Measurements from ENCODE around the gene TXN2. TPM values are rescaled to one million over a fixed set of nuclear protein-coding genes. Genes with fewer than 3 reads are reported as not detected.

The TXN2 gene
- total RNA-seq, 1 experiment from 2014 or later: 58.6 TPM

DNA sequence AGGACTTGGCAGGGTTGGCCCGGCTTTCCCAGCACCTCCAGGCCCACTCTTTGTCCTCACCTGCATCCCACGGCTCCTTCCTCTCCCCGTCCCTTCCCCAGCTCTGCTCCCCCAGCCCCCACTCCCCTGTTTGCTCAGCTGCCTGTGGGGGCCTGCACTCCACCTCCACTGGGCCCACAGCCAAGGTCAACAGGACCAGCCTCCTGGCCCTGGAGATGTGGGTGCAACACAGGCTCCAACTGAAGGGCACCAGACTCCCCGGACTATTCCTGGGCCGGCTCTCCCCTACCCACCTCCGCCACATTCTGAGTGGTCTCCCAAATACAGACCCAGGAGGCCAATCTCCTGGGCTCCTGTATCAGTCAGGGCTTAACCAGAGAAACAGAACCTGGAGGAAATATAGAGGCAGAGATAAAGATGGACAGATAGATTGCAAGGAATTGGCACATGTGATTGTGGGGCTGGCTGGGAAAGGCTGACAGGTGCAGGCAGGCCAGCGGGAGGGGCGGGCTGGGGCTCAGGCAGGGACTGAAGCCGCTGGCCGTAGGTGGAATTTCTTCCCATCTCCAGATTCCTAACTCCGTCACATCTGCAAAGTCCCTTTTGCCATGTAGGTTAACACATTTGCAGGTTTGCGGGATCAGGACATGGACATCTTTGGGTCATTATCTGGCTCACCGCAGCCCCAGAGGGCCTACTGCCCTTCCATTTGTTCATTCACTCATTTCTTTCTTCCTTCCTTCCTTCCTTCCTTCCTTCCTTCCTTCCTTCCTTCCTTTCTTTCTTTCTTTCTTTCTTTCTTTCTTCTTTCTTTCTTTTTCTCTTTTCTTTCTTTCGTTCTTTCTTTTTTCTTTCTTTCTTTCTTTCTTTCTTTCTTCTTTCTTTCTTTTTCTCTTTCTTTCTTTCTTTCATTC is 47.9 kb downstream of the TXN2 start:
- H3K79me1 ChIP-seq (ENCODE audit: insufficient read depth, low read depth, low read length, poor library complexity, severe bottlenecking): no peaks in the 10 kb centered on the region
- H4K8ac ChIP-seq (replicated peaks; ENCODE audit: insufficient read length, low read depth, low read length): no peak overlapping the region
- Mint-ChIP-seq H3K4me3 (no peak overlapping the region), H3K27ac (peak overlapping the region in 1 of 3 experiments; percentile 72; a peak in 2 of 7 replicates), H3K4me1 (peaks cover 35 to 43% of the 10 kb centered on the region in 2 experiments), H3K27me3 (ENCODE audit: low read depth) (no peaks in the 10 kb centered on the region; the same call in 1 of the 2 replicates), H3K36me3 (ENCODE audit: insufficient read depth in 1 of 3, low read depth in 3 of 3) (no peaks in the 10 kb centered on the region), H3K9me3 (no peaks in the 10 kb centered on the region)
- H4K5ac ChIP-seq (ENCODE audit: insufficient read length, low read depth, low read length): no peak overlapping the region
- H3K23ac ChIP-seq (ENCODE audit: insufficient read length, low read depth, low read length): no peak overlapping the region
- no peak overlapping the region for H3T11ph ChIP-seq (ENCODE audit: low read length)
- TF ChIP-seq CTCF (conservative IDR thresholded peaks at IDR 0.05): no peak
- no peak overlapping the region for H3K4me2 ChIP-seq (ENCODE audit: insufficient read depth, insufficient read length, low read length)
- no peak overlapping the region for H3K56ac ChIP-seq (ENCODE audit: insufficient read length, low read depth, low read length)
- no peaks in the 10 kb centered on the region for H4K20me1 ChIP-seq (ENCODE audit: control insufficient read depth, insufficient read depth, insufficient read length)
- H3K9me3 ChIP-seq (ENCODE audit: control insufficient read depth, low read depth, low read length): no peaks in the 10 kb centered on the region
- H2BK12ac ChIP-seq (ENCODE audit: insufficient read length, low read depth, low read length): no peak overlapping the region
- no peaks in the 10 kb centered on the region for H3K4me1 ChIP-seq (ENCODE audit: insufficient read depth, low read length)
- no peak overlapping the region for H2BK5ac ChIP-seq (ENCODE audit: insufficient read length, low read length)
- no peak overlapping the region for H3K18ac ChIP-seq (ENCODE audit: insufficient read length, low read depth, low read length)
- no peak overlapping the region for H2AK5ac ChIP-seq (ENCODE audit: insufficient read length, low read length)
- no peak overlapping the region for H3K9ac ChIP-seq (ENCODE audit: extremely low read depth, insufficient read length, low read length)
- H3K79me2 ChIP-seq (ENCODE audit: insufficient read depth, low read length): no peaks in the 10 kb centered on the region
- H2BK15ac ChIP-seq (ENCODE audit: low read depth, low read length): no peak overlapping the region
- no peaks in the 10 kb centered on the region for H3K23me2 ChIP-seq (ENCODE audit: insufficient read length, low read depth, low read length, poor library complexity, severe bottlenecking)
- H2BK20ac ChIP-seq (ENCODE audit: low read depth, low read length, poor library complexity, severe bottlenecking): no peak overlapping the region
- H3K27ac ChIP-seq (ENCODE audit: insufficient read length, low read depth, low read length): no peak overlapping the region
- no peak for DNase-seq
- no peak overlapping the region for H4K91ac ChIP-seq (ENCODE audit: insufficient read length, low read depth, low read length)
- H3K14ac ChIP-seq (ENCODE audit: insufficient read depth, low read length): no peak overlapping the region
- no peak overlapping the region for H3K4ac ChIP-seq (ENCODE audit: low read depth, low read length)
- no peaks in the 10 kb centered on the region for H3K27me3 ChIP-seq (ENCODE audit: insufficient read depth, low read length)
- H2AFZ ChIP-seq (ENCODE audit: low read length): no peak overlapping the region
- no peak overlapping the region for H2BK120ac ChIP-seq (ENCODE audit: low read depth, low read length, poor library complexity, severe bottlenecking)
- WGBS (ENCODE audit: extremely low coverage, insufficient read length, low lambda C conversion rate): no CpG with 5 or more reads among the region's 14 CpGs
